NCI-H128 (cell line): ENCODE measurements around the gene DDX21.
"Not testable (repeated sequence)": the region's sequence is repeated elsewhere in the genome, so short reads cannot be mapped to it uniquely, and the experiment has no call there.

ENCODE experiments used
- DNase-seq: peaks from one replicate; lab custom pipeline; 2025; ENCODE audit not compliant: unreplicated experiment; lab: John Stamatoyannopoulos, UW

DDX21 gene

DNA sequence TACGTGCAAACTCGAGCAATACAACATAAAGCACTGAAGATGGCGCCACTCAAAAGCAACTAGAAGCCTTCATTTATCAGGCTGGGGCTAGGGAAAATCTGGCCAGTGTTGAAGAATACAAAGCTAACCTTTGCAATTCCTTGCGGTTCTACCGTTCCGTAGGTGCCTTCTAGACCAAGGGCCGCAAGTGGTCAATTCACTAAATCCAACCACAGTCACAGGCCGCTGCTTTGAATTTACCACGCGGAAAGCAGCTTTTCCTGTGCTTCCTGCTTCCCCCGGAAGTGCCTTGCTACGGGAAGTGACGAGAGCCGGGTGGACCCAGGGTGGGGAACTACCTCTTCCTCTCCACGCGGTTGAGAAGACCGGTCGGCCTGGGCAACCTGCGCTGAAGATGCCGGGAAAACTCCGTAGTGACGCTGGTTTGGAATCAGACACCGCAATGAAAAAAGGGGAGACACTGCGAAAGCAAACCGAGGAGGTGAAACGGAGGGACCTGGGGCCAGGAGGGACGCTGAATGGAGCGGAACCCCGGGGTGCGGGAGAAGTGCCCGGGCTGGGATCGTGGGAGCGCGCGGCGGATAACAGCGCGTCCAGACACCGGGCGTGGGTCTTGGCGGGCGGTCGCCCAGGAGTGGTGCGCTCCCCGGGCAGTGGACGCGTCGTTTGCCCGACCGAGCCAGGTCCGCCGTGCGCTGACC is at the start of gene DDX21:
TSS of gene DDX21 (plus strand) at position 339 of the 701 bp plus-strand sequence. CDS start at position 395, 56 bp downstream.
- peak; percentile 36 for DNase-seq

GRCh38 chr10:68924593-68924992 is 31.4 kb upstream of the DDX21 start:
- no peak for DNase-seq

DNA sequence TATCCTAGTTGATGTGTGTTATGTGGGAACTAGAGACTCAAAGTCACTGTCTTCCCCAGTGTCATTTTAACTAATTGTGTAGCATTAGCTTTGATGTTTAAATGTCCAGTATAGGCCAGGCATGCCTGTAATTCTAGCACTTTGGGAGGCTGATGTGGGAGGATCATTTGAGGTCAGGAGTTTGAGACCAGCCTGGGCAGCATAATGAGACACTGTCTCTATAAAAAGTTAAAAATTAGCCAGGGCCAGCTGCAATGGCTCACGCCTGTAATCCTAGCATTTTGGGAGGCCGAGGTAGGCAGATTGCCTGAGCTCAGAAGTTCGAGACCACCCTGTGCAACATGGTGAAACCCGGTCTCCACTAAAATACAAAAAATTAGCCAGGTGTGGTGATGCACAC is 30.5 kb upstream of the DDX21 start:
- DNase-seq = no peak

DNA sequence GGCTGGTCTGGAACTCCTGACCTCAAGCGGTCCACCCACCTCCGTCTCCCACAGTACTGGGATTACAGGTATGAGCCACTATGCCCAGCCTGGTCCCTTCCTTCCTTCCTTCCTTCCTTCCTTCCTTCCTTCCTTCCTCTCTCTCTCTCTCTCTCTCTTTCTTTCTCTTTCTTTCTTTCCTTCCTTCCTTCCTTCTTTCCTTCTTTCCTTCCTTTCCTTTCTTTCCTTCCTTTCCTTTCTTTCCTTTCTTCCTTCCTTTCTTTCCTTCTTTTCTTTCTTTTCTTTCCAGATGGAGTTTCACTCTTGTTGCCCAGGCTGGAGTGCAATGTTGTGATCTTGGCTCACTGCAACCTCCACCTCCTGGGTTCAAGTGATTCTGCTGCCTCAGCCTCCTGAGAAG is 26.8 kb upstream of the DDX21 start:
- DNase-seq = not testable (repeated sequence)

- not testable (repeated sequence) for DNase-seq
These were observed 26.1 kb upstream of the DDX21 start for GRCh38 chr10:68929888-68930287.

- not testable (repeated sequence) for DNase-seq
These were observed 23.1 kb upstream of the DDX21 start for GRCh38 chr10:68932860-68933259.

- DNase-seq = no peak
These were observed 21.0 kb upstream of the DDX21 start for GRCh38 chr10:68934994-68935393.

DNA sequence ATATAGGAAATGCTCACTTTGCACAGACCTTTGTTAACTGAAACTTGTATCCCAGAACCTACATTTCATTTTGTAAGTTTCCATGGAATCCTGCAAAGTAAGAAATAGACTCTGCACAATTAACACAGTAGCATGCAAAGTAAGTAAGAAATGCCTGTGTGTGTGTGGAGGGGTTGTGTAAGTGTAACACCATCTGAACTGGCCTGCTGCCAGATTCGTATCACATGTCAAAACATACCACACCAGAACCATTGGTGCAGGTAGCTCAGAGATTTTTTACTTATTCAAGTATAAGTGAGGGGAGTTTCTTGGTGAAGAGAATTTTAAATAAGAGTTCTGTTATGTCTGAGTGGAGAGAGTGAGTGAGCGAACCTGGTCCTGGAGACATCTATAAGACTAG is 17.9 kb upstream of the DDX21 start:
- DNase-seq = no peak

- no peak for DNase-seq
These were observed 17.1 kb upstream of the DDX21 start for GRCh38 chr10:68938884-68939283.

DNA sequence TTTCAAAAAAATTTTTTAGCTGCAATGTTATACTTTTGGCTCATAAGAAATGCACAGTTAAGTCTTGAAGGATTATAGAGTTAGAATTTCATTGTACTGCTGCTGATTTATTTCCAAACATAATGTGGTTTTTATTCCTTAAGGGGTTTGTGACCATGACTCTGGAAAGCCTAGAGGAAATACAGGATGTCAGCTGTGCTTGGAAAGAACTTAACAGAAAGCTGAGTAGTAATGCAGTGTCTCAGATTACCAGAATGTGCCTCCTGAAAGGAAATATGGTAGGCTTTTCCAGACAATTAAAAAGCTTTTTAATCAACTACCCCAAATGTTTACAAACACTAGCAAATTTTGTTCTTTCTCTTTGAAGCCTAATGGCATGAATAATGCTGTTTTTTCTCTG is 15.1 kb upstream of the DDX21 start:
- not testable (repeated sequence) for DNase-seq

- DNase-seq = no peak
These were observed 5.4 kb upstream of the DDX21 start for GRCh38 chr10:68950598-68950997.

- no peak for DNase-seq
These were observed 1.1 kb upstream of the DDX21 start for GRCh38 chr10:68954904-68955303.

DNA sequence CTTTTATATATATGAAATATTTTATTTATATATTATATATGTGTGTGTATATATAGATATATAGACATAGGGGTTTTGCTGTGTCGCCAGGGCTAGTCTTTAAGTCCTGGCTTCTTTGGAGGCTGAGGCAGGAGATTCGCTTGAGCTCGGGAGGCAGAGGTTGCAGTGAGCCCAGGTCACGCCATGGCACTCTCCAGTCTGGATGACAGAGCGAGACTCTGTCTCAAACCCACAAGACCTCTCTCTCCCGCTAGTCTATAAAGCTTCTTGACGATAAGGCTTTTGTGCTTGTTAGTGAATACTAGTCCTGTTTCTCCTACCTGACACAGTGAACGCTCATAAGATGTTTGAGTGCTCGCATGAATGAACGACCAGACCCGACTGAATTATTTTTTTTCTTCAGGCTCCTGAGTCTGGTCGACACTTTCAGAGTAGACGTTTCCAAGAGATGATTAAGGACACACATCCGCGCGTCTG is 577 bp upstream of the DDX21 start:
- DNase-seq = no peak

DNA sequence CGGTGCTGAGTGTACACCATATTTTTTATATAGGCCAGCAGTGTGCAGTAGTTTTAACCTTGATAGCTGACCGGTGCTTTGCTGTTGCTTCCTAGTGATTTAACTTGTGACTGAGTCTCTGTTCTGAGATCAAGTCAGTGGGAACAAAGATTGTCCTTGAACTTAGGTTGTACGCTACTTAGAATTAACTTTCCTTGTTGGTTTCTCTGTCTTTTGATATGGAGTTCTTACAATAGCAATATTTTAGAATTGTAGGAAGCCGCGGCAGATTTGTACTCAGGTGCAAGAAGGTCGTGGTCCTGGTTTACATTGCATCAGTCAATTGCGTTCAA is 1.3 kb downstream of the DDX21 start:
- DNase-seq = no peak

- DNase-seq = no peak
These were observed 1.7 kb downstream of the DDX21 start for GRCh38 chr10:68957654-68958053.

GRCh38 chr10:68959695-68960527 is 3.9 kb downstream of the DDX21 start:
- DNase-seq = no peak

DNA sequence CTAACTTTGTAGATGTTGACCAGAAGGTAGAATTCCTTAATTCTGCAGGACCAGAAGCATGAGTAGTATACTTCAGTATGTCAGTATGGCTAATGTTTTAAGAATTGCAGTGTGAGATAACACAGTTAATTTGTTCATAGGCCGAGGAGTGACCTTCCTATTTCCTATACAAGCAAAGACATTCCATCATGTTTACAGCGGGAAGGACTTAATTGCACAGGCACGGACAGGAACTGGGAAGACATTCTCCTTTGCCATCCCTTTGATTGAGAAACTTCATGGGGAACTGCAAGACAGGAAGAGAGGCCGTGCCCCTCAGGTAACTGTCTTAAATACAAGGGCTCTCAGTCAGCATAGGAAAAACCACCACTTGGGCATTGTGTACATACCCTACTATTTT is 7.2 kb downstream of the DDX21 start:
- DNase-seq = no peak

DNA sequence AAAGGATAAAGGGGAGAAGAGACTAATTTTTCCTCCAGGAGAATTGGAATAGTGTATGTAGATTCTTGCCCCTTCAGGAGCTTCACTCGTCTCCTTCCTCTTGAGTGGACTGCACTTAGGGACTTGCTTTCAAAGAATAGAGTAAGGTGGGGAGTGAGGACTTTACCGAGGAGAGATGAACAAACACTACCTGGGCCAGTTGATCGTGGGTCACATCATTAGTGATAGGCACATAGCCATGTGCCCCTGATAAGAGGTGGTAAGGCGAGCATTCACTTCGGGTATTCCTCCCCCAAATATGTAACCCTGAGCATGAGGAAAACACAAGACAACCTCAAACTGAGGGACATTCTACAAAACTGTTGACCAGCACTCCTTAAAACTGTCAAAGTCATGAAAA is 18.0 kb downstream of the DDX21 start:
- no peak for DNase-seq

DNA sequence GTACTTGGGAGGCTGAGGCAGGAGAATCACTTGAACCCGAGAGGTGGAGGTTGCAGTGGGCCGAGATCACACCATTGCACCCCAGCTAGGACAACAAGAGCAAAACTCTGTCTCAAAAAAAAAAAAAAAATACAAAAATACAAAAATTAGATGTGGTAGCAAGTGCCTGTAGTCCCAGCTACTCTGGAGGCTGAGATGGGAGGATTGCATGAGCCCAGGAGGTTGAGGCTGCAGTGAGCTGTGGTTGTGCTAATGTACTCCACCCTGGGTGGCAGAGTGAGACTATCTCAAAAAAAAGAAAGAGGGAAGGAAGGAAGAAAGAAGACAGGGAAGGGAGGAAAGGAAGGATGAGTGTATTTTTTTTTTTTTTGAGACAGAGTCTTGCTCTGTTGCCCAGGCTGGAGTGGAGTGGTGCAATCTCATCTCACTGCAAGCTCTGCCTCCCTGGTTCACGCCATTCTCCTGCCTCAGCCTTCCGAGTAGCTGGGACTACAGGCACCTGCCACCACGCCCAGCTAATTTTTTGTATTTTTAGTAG is 20.0 kb downstream of the DDX21 start:
- not testable (repeated sequence) for DNase-seq

DNA sequence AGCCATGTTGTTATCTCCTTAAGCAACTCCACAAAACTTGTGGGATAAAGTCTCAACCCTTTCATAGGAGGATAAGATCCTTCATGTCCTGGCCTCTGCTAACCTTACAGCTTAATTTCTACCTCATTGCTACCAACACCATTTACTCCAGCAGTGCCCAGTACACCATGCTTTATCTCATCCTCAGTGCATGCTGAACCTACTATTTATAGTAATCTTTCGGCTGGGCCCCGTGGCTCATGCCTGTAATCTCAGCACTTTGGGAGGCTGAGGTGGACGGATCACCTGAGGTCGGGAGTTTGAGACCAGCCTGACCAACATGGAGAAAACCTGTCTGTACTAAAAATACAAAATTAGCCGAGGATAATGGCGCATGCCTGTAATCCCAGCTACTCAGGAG is 23.8 kb downstream of the DDX21 start:
- DNase-seq = not testable (repeated sequence)

DNA sequence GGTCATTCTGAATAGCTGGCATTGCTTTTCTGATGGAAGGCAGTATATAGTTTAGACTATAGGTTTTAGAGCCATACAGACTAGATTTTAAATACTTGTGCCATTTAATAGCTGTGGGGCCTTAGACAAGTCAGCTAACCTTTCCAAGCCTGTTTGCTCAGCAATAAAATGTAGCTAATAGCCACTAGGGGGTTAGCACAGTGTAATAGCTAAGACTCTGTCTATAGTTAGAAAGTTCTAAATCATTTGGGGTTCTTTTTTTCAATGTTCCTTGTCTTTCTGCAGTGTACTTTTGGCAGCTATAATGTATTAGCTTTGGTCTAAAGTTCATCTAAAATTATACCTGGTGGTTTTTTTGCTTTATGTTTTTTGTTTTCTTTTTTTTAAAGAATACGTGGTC is 25.1 kb downstream of the DDX21 start:
- DNase-seq = no peak

DNA sequence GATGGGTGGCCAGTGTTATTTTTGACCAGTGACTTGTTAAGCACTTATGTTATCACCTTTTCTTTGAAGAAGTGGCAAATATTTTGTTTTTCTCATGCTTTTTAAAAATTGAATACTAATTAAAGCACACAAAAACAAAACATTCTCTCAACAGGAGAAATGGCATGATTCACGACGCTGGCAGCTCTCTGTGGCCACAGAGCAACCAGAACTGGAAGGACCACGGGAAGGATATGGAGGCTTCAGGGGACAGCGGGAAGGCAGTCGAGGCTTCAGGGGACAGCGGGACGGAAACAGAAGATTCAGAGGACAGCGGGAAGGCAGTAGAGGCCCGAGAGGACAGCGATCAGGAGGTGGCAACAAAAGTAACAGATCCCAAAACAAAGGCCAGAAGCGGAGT is 26.4 kb downstream of the DDX21 start:
- no peak for DNase-seq
